Mammary epithelial cell (primary cell): ENCODE data around the gene KRT16.

Experiments used
- CTCF ChIP-seq, 2 donors: IDR thresholded peaks in 1 of 2; conservative IDR thresholded peaks in 1 of 2; 2 replicates each; pipeline ENCODE4 v1.5.1; 2011 to 2012; ENCODE audit warnings: inconsistent platforms in 2 of 2, low read length in 2 of 2, mild to moderate bottlenecking in 2 of 2, control low read depth in 1 of 2, low read depth in 1 of 2; ENCODE audit not compliant: insufficient read depth in 1 of 2; ENCODE audit errors: extremely low read depth in 1 of 2
- EZH2 ChIP-seq: IDR thresholded peaks from 2 replicates; pipeline ENCODE4 v1.6.1; 2012; ENCODE audit warnings: low read length, inconsistent platforms, borderline replicate concordance

- TF ChIP-seq CTCF (conservative IDR thresholded peaks at IDR 0.05 in 1 of 2, IDR thresholded peaks at IDR 0.05 in 1 of 2; ENCODE audit: extremely low read depth in 1 of 2, insufficient read depth in 1 of 2, low read depth in 1 of 2, low read length in 2 of 2), result no peak
- TF ChIP-seq EZH2, result no peak
Observed at GRCh38 chr17:41657936-41658335, 45.4 kb upstream of the KRT16 start.
